Stimulated activated CD8-positive, alpha-beta memory T cell treated with anti-CD3 and anti-CD28 coated beads, Interleukin-15, amount 100 ng/mL, for 1 hour (primary cell): ENCODE results near the gene EVI2B.
"Not testable (repeated sequence)": the region's sequence is repeated elsewhere in the genome, so short reads cannot be mapped to it uniquely, and the experiment has no call there.

ENCODE experiments used
- DNase-seq: peaks from one replicate; pipeline ENCODE4 v3.0.0-alpha.2; 2020; ENCODE audit warnings: low read depth

Gene EVI2B

GRCh38 chr17:31269036-31269577 lies 44.7 kb downstream of the EVI2B start:
- no peak for DNase-seq

DNA sequence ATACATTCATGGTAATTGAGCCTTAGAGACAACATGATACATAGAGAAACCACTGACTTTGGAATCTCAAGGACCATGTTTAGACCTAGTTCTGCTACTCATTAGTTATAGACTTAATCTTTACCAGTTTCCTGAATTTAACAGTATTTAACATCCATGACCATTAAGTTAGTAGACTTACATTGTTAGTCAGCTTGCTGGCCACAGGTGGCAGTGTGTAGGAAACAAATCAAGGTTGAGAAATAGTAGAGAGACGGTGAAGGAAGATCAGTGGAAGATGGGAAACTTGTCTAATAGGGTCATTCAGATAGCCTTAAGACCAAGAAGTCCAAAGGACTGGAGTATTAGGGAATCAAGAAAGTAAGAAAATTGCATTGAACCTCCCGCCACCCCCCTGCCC lies 47.8 kb downstream of the EVI2B start:
- DNase-seq = no peak

DNA sequence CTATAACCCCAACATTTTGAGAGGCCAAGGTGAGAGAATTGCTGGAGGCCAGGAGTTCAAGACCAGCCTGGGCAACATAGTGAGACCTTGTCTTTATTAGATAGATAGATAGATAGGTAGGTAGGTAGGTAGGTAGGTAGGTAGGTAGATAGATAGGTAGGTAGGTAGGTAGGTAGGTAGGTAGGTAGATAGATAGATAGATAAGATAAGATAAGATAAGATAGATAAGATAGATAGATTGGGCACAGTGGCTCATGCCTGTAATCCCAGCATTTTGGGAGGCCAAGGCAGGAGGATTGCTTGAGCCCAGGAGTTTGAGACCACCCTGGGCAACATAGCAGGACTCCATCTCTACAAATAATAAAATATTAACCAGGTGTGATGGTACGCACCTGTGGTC lies 50.9 kb downstream of the EVI2B start:
- DNase-seq = not testable (repeated sequence)

DNA sequence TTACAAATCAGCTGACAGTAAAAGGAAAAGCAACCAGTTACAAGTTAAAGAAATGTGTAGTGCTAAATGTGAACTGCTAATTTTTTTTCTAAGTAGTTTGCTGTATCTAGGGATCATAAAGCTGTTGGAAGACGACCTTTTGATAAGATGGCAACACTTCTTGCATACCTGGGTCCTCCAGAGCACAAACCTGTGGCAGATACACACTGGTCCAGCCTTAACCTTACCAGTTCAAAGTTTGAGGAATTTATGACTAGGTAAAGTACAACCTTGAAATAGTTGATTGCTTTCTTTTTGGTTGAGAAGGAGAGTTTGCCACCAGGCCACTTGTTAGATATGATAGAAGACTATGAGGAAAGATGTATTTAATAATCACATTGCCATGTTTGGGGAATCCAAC lies 52.3 kb downstream of the EVI2B start:
- DNase-seq = no peak

- no peak for DNase-seq
These were observed 53.7 kb downstream of the EVI2B start for GRCh38 chr17:31260151-31260550.

GRCh38 chr17:31256936-31257335 lies 56.9 kb downstream of the EVI2B start:
- DNase-seq = no peak

DNA sequence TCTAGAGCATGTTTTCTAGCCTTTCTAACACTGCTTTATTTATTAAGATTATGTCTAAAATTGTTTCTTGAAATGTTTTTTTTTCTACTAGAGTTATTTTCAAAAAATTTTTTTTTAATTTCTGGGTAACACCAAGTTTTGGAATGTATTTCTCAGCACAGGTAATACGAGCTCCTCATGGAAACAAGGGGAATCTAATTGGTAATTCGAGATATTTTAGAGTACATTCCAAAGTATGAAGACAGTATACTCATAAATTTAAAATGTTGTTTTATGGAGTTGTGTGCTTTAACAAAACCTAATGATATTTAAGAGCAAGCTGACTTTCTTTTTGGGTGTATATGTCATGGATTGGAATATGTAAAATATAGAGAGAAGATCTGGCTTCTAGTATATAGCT lies 59.2 kb downstream of the EVI2B start:
- no peak for DNase-seq
